ENCODE data around the gene MCF2L. TPM values are rescaled to one million over a fixed set of nuclear protein-coding genes. Genes with fewer than 3 reads are reported as not detected.
A peak's percentile ranks its signal among the peaks of the same experiment; 100 is the strongest.

Gene MCF2L
- total and polyA plus RNA-seq, 4 donors = 21.0 to 78.7 (median 35.9) TPM

- H3K4me1 ChIP-seq (ENCODE audit: control insufficient read depth in 5 of 5, insufficient read depth in 5 of 5, low read length in 5 of 5) = peaks cover 0 to 13% (median 10%) of the 10 kb centered on the region in 5 donors
- no peak overlapping the region for H3K9ac ChIP-seq (ENCODE audit: insufficient read depth in 1 of 2, low read length in 2 of 2)
- DNase-seq (no peak), ATAC-seq (ENCODE audit: insufficient read depth, low FRiP score) (no peak)
- TF ChIP-seq CTCF (IDR thresholded peaks at IDR 0.05; ENCODE audit: control extremely low read depth, extremely low read depth) = no peak
- WGBS, 2 donors = 93 to 95% methylated on average over 32 of the region's 32 CpGs
- H3K4me3 ChIP-seq = no peak overlapping the region
- H3K27ac ChIP-seq (ENCODE audit: low read depth in 1 of 2, low read length in 1 of 2) = no peak overlapping the region
- H3K36me3 ChIP-seq (ENCODE audit: control insufficient read depth in 4 of 4, insufficient read depth in 4 of 4, low read length in 4 of 4) = peaks cover 0 to 2% (median 0%) of the 10 kb centered on the region in 4 donors
- no peaks in the 10 kb centered on the region for H3K27me3 ChIP-seq (ENCODE audit: control insufficient read depth in 3 of 3, insufficient read depth in 3 of 3, low read length in 2 of 3)
- H3K9me3 ChIP-seq (ENCODE audit: control insufficient read depth in 4 of 4, insufficient read depth in 3 of 4, low read length in 3 of 4) = no peaks in the 10 kb centered on the region
Observed at GRCh38 chr13:112999414-113000177, 30.6 kb downstream of the MCF2L start.

GRCh38 chr13:113000575-113000974 lies 31.6 kb downstream of the MCF2L start:
- H3K4me3 ChIP-seq = no peak overlapping the region
- H3K36me3 ChIP-seq (ENCODE audit: control insufficient read depth in 4 of 4, insufficient read depth in 4 of 4, low read length in 4 of 4) = peaks cover 0 to 2% (median 0%) of the 10 kb centered on the region in 4 donors
- ATAC-seq (ENCODE audit: insufficient read depth, low FRiP score) (no peak), DNase-seq (no peak)
- H3K4me1 ChIP-seq (ENCODE audit: control insufficient read depth in 5 of 5, insufficient read depth in 5 of 5, low read length in 5 of 5) = peaks cover 0 to 13% (median 10%) of the 10 kb centered on the region in 5 donors
- no peaks in the 10 kb centered on the region for H3K9me3 ChIP-seq (ENCODE audit: control insufficient read depth in 4 of 4, insufficient read depth in 3 of 4, low read length in 3 of 4)
- no peak overlapping the region for H3K9ac ChIP-seq (ENCODE audit: insufficient read depth in 1 of 2, low read length in 2 of 2)
- no peak for TF ChIP-seq CTCF (IDR thresholded peaks at IDR 0.05; ENCODE audit: control extremely low read depth, extremely low read depth)
- WGBS, 2 donors = 87 to 88% methylated on average over 14 of the region's 14 CpGs
- no peak overlapping the region for H3K27ac ChIP-seq (ENCODE audit: low read depth in 1 of 2, low read length in 1 of 2)
- no peaks in the 10 kb centered on the region for H3K27me3 ChIP-seq (ENCODE audit: control insufficient read depth in 3 of 3, insufficient read depth in 3 of 3, low read length in 2 of 3)

GRCh38 chr13:113001241-113002140 lies 32.5 kb downstream of the MCF2L start:
- Histone ChIP-seq H3K4me3 (no peak overlapping the region), H3K36me3 (ENCODE audit: control insufficient read depth in 4 of 4, insufficient read depth in 4 of 4, low read length in 4 of 4) (peaks cover 0 to 5% (median 0%) of the 10 kb centered on the region in 4 donors), H3K4me1 (ENCODE audit: control insufficient read depth in 5 of 5, insufficient read depth in 5 of 5, low read length in 5 of 5) (peaks cover 0 to 13% (median 4%) of the 10 kb centered on the region in 5 donors), H3K27me3 (ENCODE audit: control insufficient read depth in 3 of 3, insufficient read depth in 3 of 3, low read length in 2 of 3) (no peaks in the 10 kb centered on the region), H3K9ac (ENCODE audit: insufficient read depth in 1 of 2, low read length in 2 of 2) (peak overlapping the region in 1 of 2 donors; percentile 40), H3K9me3 (ENCODE audit: control insufficient read depth in 4 of 4, insufficient read depth in 3 of 4, low read length in 3 of 4) (no peaks in the 10 kb centered on the region), H3K27ac (ENCODE audit: low read depth in 1 of 2, low read length in 1 of 2) (no peak overlapping the region)
- peak; percentile 89 to 92 (median 90) for DNase-seq
- peak; percentile 56 for ATAC-seq (ENCODE audit: insufficient read depth, low FRiP score)
- no peak for TF ChIP-seq CTCF (IDR thresholded peaks at IDR 0.05; ENCODE audit: control extremely low read depth, extremely low read depth)
- 24 to 36% methylated on average over 50 to 51 of the region's 51 CpGs for WGBS, 2 donors

All from lung (tissue), 12 donors.